Measurements from ENCODE around the gene RPP25L. TPM values are rescaled to one million over a fixed set of nuclear protein-coding genes. Genes with fewer than 3 reads are reported as not detected.
A peak's percentile ranks its signal among the peaks of the same experiment; 100 is the strongest.

RPP25L gene
- total RNA-seq, 4 donors from 2014 or later = 25.1 to 37.4 (median 28.0) TPM

DNA sequence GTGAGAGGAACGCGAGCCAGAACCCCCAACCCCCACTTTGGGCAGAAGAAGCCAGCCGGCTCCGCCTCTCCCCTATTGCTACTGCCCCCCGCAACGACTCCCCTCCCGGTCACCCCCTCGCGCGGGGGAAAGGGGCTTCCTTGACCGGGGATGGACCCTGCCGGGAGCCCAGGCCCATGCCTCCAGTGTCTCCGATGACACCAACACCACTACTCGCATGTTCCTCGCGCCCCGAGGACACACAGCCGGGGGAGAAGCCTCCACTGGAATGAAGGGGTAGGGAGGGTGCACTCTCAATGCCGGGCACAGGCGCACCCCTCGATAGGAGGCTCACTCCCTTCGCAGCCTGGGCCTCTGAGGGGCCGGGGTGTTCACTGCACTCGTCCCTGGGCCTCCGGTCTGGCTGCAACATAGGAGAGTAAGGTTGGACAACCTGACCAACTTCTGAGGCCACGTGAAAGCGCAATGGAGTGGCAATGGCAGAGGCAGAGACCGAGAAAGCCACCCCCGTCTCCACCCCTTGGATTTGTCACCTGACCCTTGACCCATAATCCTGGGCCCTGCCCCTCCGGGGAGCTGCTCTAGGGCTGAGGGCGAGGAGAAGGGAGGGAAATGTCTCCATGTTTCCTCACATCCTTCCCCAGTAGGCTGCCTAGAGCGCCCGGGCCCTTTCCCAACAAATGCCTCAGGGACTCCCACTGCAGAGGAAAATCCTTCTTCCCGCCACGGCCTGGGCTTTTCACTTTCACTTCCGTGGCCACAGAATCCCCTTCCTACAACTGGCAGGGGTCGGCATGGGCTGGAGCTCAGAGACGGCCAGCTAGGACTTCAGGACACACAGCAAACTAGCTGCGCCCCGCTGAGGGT, 21.3 kb downstream of the RPP25L start:
- Histone ChIP-seq H3K4me1 (peaks cover 29 to 64% (median 31%) of the 10 kb centered on the region in 3 donors), H3K27me3 (peaks cover 0 to 90% (median 5%) of the 10 kb centered on the region in 4 donors), H3K9me3 (no peaks in the 10 kb centered on the region), H3K36me3 (no peaks in the 10 kb centered on the region), H3K4me3 (peak overlapping the region; percentile 43 to 73 (median 56)), H3K27ac (peak overlapping the region in 3 of 4 donors; percentile 15 to 62 (median 55))
- intact Hi-C loops (cut with DNase I) = loop anchor here (5.0 kb wide), 1 partner anchor 148 kb away; no protein-coding TSS in a partner anchor
- TF ChIP-seq POLR2A (IDR thresholded peaks at IDR 0.05) = no peak
- TF ChIP-seq, protein P1, sequence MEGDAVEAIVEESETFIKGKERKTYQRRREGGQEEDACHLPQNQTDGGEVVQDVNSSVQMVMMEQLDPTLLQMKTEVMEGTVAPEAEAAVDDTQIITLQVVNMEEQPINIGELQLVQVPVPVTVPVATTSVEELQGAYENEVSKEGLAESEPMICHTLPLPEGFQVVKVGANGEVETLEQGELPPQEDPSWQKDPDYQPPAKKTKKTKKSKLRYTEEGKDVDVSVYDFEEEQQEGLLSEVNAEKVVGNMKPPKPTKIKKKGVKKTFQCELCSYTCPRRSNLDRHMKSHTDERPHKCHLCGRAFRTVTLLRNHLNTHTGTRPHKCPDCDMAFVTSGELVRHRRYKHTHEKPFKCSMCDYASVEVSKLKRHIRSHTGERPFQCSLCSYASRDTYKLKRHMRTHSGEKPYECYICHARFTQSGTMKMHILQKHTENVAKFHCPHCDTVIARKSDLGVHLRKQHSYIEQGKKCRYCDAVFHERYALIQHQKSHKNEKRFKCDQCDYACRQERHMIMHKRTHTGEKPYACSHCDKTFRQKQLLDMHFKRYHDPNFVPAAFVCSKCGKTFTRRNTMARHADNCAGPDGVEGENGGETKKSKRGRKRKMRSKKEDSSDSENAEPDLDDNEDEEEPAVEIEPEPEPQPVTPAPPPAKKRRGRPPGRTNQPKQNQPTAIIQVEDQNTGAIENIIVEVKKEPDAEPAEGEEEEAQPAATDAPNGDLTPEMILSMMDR (IDR thresholded peaks at IDR 0.05) = no peak
- 0 to 17% methylated on average over 2 to 10 of the region's 40 CpGs for WGBS, 2 donors
- no peak for DNase-seq

- H3K4me3 ChIP-seq = peak within 1 kb of the TSS; percentile 43 to 73 (median 56)
- DNase-seq = no peak
- WGBS, 2 donors = 1% methylated on average over 21 to 40 of the region's 104 CpGs
- peak within 1 kb of the TSS in 2 of 4 donors; percentile 55 to 62 for H3K27ac ChIP-seq
- H3K27me3 ChIP-seq = peaks cover 0 to 98% (median 5%) of the 10 kb centered on the region in 4 donors
- no peaks in the 10 kb centered on the region for H3K9me3 ChIP-seq
- TF ChIP-seq POLR2A (IDR thresholded peaks at IDR 0.05) = no peak
- TF ChIP-seq, protein P1 (IDR thresholded peaks at IDR 0.05) = no peak
- peaks cover 29 to 64% (median 31%) of the 10 kb centered on the region in 3 donors for H3K4me1 ChIP-seq
- intact Hi-C loops (cut with DNase I) = loop anchor here (5.0 to 10.0 kb wide), 3 partner anchors 85 to 185 kb away; no protein-coding TSS in a partner anchor
- no peaks in the 10 kb centered on the region for H3K36me3 ChIP-seq
These were observed 22.1 kb downstream of the RPP25L start, which contains the start of gene CNTFR for GRCh38 chr9:34589636-34590380. TSS of gene CNTFR (minus strand) at chr9:34589724. CDS start at chr9:34568981, 20,743 bp downstream.

- H3K4me3 ChIP-seq = peak overlapping the region; percentile 43 to 73 (median 56)
- peaks cover 29 to 58% (median 31%) of the 10 kb centered on the region in 3 donors for H3K4me1 ChIP-seq
- H3K27me3 ChIP-seq = peaks cover 0 to 100% (median 5%) of the 10 kb centered on the region in 4 donors
- no peak overlapping the region for H3K27ac ChIP-seq
- H3K9me3 ChIP-seq = no peaks in the 10 kb centered on the region
- 6% methylated on average over 14 to 16 of the region's 86 CpGs for WGBS, 2 donors
- no peak for DNase-seq
- H3K36me3 ChIP-seq = no peaks in the 10 kb centered on the region
- intact Hi-C loops (cut with DNase I) = loop anchor here (10.0 kb wide), 2 partner anchors 84 to 184 kb away; no protein-coding TSS in a partner anchor
- TF ChIP-seq, protein P1 (IDR thresholded peaks at IDR 0.05) = no peak
- no peak for TF ChIP-seq POLR2A (IDR thresholded peaks at IDR 0.05)
These were observed 22.9 kb downstream of the RPP25L start for GRCh38 chr9:34588671-34589635.

DNA sequence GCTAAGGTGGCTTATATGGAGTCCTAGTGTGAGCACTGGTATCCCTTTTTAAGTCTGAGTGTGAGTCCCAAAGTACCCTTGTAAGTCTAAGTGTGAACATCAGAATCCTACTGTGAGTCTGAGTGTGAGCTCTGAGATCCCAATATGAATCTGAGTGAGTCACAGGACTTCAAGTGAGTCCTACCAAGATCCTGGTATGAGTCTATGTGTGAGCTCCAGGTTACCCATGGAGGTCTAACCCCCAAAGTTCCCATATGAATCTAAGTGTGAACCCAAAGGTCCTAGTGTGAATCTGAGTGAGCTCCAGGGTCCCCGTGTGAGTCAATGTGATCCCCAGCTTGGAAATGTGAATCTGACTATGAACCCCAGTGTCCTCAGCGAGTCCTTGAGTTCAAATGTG, 24.6 kb downstream of the RPP25L start:
- DNase-seq = no peak
- WGBS, 2 donors = 13 to 52% methylated on average over 1 to 2 of the region's 2 CpGs

More for the DNA sequence above, 24.6 kb downstream of the RPP25L start:
- Histone ChIP-seq H3K4me3 (no peak overlapping the region), H3K4me1 (peaks cover 25 to 41% (median 25%) of the 10 kb centered on the region in 3 donors), H3K27ac (no peak overlapping the region), H3K9me3 (no peaks in the 10 kb centered on the region), H3K36me3 (no peaks in the 10 kb centered on the region), H3K27me3 (peaks cover 0 to 100% (median 3%) of the 10 kb centered on the region in 4 donors)
- intact Hi-C loops (cut with DNase I) = loop anchor here (10.0 kb wide), 2 partner anchors 82 to 182 kb away; no protein-coding TSS in a partner anchor
- TF ChIP-seq, protein P1 (IDR thresholded peaks at IDR 0.05) = no peak
- TF ChIP-seq POLR2A (IDR thresholded peaks at IDR 0.05) = no peak

Data from esophagus squamous epithelium (tissue), 5 donors.